Measurements from ENCODE around the gene ACAA2.
"Not testable (repeated sequence)": the region's sequence is repeated elsewhere in the genome, so short reads cannot be mapped to it uniquely, and the experiment has no call there.

ACAA2 gene

DNA sequence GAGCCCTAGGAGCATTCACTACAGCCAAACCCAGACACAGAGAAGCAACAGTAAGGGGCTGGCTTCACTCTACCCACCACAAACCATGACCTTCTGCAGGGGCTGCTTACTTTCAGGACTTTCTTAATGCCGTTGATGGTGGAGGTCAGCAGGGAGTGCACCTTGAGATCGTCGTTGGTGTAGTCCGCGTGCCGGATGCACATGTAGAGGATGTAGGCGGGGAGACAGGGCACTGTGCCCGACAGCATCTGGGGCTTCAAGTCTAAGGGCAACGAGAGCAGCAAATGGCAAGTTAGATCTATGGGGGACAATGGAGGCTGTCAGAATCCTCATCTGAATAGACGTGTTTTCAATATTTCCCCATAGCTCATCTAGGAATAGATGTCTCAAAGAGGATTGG lies 29.8 kb upstream of the ACAA2 start:
- DNase-seq (ENCODE audit: insufficient read length), result no peak
- no peak for FAIRE-seq
- TF ChIP-seq TAF1 (IDR thresholded peaks at IDR 0.05; ENCODE audit: borderline replicate concordance, low read depth, low read length) (no peak), POLR2AphosphoS5 (IDR thresholded peaks at IDR 0.05; ENCODE audit: low read depth, low read length) (no peak), POLR2A (IDR thresholded peaks at IDR 0.05; ENCODE audit: low read depth, low read length) (no peak)

DNA sequence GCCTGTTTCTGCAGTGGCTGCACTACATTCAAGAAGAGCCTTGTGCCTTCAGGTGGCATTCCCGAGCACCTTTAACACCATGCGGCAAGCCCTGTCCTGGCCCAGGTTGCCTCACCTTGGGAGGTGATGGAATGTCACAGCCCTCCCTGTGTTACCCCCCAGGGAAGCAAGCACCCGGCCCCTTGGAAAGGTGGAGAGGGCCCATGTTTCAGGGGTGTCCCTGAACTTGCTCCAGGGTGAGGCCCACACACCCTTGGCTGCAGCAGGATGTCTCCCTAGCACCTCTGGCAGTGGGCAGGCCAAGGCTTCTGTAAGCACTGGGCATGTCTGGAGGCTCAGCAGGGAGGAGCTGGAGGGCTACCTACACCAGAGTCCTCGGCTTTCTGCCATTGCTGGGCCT lies 29.3 kb upstream of the ACAA2 start:
- TF ChIP-seq POLR2A (IDR thresholded peaks at IDR 0.05; ENCODE audit: low read depth, low read length) (no peak), TAF1 (IDR thresholded peaks at IDR 0.05; ENCODE audit: borderline replicate concordance, low read depth, low read length) (no peak), POLR2AphosphoS5 (IDR thresholded peaks at IDR 0.05; ENCODE audit: low read depth, low read length) (no peak)
- FAIRE-seq (no peak), DNase-seq (ENCODE audit: insufficient read length) (no peak)

DNA sequence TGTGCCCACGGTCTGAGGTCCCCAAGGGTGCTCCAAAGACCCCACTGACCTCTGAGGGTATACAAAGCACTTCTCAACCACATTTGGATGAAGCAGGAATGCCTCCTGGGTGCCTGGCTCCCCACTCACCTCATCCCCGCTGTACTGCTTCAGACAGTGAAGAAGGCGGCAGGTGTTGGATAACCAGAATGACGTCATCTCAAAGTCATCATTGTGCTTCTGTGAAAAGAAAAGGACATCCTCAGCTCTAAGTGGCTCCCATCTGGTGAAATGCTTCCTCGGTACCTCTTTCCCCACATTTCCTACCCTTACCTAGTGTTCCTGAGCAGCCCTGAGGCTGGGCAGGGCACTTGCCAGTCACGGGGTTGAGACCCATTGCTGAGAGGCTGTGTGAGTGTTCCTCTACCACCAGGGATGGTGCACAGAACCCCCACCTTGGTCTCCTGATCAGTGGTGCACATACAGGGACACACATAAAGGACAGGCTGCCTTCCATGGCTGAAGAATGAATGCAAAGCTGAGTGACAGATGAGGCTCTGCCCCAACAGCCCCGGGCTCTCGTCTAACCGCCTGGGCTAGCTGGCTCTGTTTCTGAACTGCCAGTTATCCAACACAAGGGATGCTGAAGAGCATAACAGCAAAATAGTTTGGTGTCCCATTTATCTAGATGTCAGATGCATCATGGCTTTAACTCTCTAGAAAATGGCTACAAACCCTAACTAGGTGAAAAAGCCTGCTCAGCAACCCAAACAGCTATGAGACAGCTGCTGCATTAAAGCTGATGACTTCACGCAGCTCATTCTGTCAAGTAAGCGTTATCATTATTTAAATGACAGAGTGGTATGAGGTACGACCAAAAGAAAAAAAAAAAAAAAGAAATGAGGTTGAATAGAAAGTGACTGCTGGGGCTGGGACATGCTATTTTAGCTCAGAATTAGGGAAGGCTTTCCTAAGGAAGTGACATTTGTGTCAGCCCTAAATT lies 28.2 kb upstream of the ACAA2 start:
- FAIRE-seq (no peak), DNase-seq (ENCODE audit: insufficient read length) (no peak)
- no peak for TF ChIP-seq TAF1 (IDR thresholded peaks at IDR 0.05; ENCODE audit: borderline replicate concordance, low read depth, low read length)
- no peak for TF ChIP-seq POLR2A (IDR thresholded peaks at IDR 0.05; ENCODE audit: low read depth, low read length)
- no peak for TF ChIP-seq POLR2AphosphoS5 (IDR thresholded peaks at IDR 0.05; ENCODE audit: low read depth, low read length)

DNA sequence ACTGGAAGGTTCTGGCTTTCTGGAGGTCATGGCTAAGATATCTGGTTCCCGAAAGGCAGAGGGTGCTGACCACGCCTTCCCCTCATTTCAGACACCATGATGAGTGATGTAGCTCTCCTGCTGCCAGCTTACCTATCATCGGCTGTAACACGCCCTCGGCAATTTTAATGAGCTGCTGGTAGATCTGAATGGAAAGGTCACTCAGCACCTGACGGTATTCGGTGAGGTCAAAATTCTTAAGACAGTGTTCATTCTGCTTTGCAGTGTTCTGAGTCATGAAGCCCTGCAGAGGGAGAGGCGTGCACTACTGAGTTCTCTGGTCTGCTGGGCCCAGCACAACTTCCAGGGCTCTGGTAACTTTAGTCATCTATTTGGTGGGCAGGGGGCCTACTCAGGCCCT lies 25.7 kb upstream of the ACAA2 start:
- FAIRE-seq (no peak), DNase-seq (ENCODE audit: insufficient read length) (no peak)
- TF ChIP-seq POLR2A (IDR thresholded peaks at IDR 0.05; ENCODE audit: low read depth, low read length), result no peak

DNA sequence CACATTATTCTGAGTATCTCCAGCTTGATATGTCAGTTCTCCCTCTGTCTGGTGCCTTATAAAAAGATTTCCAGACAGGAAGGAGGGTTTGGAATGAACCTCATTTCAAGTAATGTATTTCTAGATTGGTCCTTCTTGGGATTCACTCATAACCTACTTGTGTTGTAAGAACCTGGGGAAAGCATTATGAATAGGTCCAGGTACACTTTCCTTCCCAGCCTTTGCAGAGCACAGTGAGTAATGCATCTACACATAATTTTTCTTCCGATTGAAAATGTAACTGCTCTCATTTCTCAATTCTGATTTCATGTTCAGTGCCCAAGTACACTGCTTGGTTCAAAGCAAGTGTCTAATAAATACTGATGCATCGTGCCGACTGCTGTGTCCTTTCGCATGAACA lies 25.0 kb upstream of the ACAA2 start:
- DNase-seq (ENCODE audit: insufficient read length) (no peak), FAIRE-seq (no peak)
- TF ChIP-seq POLR2AphosphoS5 (IDR thresholded peaks at IDR 0.05; ENCODE audit: low read depth, low read length), result no peak
- TF ChIP-seq POLR2A (IDR thresholded peaks at IDR 0.05; ENCODE audit: low read depth, low read length), result no peak
- no peak for TF ChIP-seq TAF1 (IDR thresholded peaks at IDR 0.05; ENCODE audit: borderline replicate concordance, low read depth, low read length)

DNA sequence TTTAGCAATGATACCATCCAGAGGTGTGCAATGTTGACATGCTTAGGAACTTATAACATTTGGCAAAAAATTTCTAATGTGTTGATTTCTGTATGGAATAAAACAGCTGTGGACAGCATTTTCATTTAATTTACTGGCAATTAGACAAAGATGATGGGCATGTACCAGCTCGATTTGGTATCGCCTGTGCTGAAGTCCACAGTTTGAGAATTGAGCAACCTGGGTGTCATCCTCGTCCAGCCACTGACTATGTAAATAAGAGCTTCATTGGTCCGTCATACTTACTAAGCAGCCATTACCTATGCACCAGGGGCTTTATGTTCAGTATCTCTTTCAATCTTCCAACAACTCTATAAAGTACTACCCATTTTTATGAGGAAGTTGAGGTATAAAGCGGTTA lies 24.6 kb upstream of the ACAA2 start:
- no peak for FAIRE-seq

DNA sequence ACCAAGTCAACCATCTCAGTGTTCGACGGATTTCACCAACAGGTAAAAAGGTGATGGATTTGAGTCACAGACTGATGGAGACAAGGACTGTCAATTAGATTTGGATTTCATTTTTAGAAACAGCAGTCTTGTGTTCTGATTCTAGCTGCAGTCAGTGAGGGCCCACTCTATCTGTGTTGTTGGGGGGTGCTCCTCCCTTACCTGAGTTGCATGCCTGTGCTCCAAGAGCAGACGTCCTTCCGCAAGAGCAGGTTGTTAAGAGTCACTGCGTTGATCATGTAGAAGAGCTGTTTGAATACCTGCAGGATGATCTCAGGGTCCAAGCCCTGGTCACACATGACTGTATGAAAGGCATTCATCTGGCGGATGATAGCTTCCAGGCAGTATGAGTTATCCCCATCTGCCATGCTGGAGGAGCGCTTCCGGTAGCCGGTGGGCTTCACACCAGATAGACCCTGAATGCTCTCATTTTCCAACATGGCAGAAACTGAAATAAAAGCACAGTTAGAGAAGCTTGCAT lies 24.0 kb upstream of the ACAA2 start:
- DNase-seq (ENCODE audit: insufficient read length); FAIRE-seq: not testable (repeated sequence)

More for the DNA sequence above, 24.6 kb upstream of the ACAA2 start:
- no peak for DNase-seq (ENCODE audit: insufficient read length)
- no peak for TF ChIP-seq POLR2A (IDR thresholded peaks at IDR 0.05; ENCODE audit: low read depth, low read length)
- no peak for TF ChIP-seq TAF1 (IDR thresholded peaks at IDR 0.05; ENCODE audit: borderline replicate concordance, low read depth, low read length)
- TF ChIP-seq POLR2AphosphoS5 (IDR thresholded peaks at IDR 0.05; ENCODE audit: low read depth, low read length), result no peak

DNA sequence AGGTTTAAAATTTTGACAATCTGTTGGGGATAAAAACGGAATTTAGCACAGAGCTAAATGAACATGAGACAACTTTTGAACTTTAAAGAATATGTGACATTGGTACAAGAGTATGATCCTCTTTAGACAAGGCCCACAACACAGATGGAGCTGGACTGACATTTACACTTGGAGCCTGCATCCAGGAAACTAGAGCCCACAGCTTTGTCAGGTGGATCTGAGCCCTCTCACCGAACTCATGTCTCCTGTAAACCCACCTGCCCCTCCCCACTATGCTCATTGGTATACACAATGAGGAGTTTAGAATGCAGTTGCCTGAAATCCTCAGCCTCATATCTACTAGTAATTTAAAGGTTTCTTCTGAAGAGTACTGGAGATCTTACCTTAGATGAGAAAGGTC lies 22.1 kb upstream of the ACAA2 start:
- FAIRE-seq (no peak), DNase-seq (ENCODE audit: insufficient read length) (no peak)
- no peak for TF ChIP-seq POLR2A (IDR thresholded peaks at IDR 0.05; ENCODE audit: low read depth, low read length)
- no peak for TF ChIP-seq TAF1 (IDR thresholded peaks at IDR 0.05; ENCODE audit: borderline replicate concordance, low read depth, low read length)

DNA sequence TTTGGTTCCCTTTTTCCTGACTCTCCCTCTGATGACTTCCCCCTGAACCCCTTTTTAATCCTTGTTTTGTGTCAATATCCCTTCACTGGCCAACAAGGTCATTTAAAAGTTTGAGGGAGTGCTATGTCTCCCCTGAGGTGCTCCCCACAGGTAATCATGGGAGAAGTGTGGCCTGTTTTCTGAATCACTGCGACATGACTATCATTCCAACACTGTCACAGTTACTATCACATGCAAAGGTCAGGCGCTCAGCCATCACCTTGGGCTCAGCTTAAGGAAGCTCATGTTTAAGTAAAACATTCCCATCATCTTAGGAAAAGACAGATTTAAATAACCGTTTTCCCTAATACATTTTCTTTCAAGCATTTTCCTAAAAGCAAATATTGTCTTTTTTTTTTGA lies 20.9 kb upstream of the ACAA2 start:
- no peak for FAIRE-seq
- no peak for TF ChIP-seq TAF1 (IDR thresholded peaks at IDR 0.05; ENCODE audit: borderline replicate concordance, low read depth, low read length)
- TF ChIP-seq POLR2AphosphoS5 (IDR thresholded peaks at IDR 0.05; ENCODE audit: low read depth, low read length), result no peak
- no peak for TF ChIP-seq POLR2A (IDR thresholded peaks at IDR 0.05; ENCODE audit: low read depth, low read length)
- DNase-seq (ENCODE audit: insufficient read length), result no peak

DNA sequence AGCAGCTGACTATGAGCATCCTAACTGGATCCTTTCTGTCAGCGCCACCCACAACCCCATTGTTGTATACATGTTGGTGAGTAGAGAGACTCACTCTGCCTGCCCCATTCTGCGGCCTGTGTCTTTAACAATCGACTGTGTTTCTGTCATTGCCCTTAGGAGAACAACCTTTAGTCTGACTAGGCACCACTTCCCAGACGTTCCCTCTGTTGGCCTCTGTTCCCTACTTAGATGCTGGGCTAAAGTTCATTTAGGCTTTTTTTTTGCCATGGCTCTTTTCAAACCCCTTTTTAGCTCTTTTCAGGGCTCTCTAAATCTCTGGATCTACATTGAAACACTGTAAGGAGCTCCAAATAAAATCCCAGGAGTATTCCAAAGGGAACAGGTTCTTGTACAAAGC lies 20.5 kb upstream of the ACAA2 start:
- no peak for FAIRE-seq
- TF ChIP-seq TAF1 (IDR thresholded peaks at IDR 0.05; ENCODE audit: borderline replicate concordance, low read depth, low read length) (no peak), POLR2A (IDR thresholded peaks at IDR 0.05; ENCODE audit: low read depth, low read length) (no peak)
- DNase-seq (ENCODE audit: insufficient read length), result no peak

DNA sequence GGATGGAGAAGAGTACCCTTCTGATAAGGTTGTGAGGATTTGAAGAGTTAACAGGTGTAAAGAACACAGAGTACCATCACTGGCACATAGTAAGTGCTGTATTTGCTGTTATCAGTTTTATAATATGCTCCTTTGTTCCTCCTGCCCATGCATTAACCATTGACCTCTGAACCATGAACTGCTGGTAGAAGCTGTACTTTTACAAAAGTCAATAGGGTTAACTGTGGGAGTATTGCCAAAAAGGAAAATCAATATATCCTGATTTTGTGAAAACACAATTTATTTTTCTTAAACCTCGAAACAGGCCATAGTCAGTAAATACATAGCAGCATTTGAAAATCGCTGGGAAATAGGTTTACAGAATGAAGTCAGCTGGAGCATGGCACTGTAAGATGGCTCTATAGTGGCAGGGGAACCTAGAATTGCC lies 18.9 kb upstream of the ACAA2 start:
- no peak for FAIRE-seq
- no peak for TF ChIP-seq POLR2A (IDR thresholded peaks at IDR 0.05; ENCODE audit: low read depth, low read length)
- no peak for TF ChIP-seq POLR2AphosphoS5 (IDR thresholded peaks at IDR 0.05; ENCODE audit: low read depth, low read length)
- no peak for TF ChIP-seq TAF1 (IDR thresholded peaks at IDR 0.05; ENCODE audit: borderline replicate concordance, low read depth, low read length)
- no peak for DNase-seq (ENCODE audit: insufficient read length)

DNA sequence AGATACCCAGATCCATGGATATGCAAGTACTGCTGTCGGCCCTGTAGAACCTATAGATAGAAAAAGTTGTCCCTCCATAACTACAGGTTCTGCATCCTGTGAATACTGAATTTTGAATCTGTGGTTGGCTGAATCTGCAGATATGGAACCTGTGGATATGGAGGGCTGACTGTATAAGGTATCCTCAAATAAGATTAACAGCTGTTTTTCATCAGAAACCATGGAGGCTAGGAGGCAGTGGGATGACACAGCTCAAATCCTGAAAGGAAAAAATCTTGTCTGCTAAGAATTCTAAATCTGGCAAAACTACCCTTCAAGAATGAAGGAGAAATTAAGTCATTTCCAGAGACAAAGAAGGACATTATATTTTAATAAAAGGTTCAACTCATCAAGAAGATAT lies 14.7 kb upstream of the ACAA2 start:
- FAIRE-seq (no peak), DNase-seq (ENCODE audit: insufficient read length) (no peak)
- TF ChIP-seq TAF1 (IDR thresholded peaks at IDR 0.05; ENCODE audit: borderline replicate concordance, low read depth, low read length) (no peak), POLR2A (IDR thresholded peaks at IDR 0.05; ENCODE audit: low read depth, low read length) (no peak), POLR2AphosphoS5 (IDR thresholded peaks at IDR 0.05; ENCODE audit: low read depth, low read length) (no peak)

Measured in GM12892 (cell line).